Right atrium auricular region (tissue), 2 donors: ENCODE data around the gene COA4. TPM values are rescaled to one million over a fixed set of nuclear protein-coding genes. Genes with fewer than 3 reads are reported as not detected.
"Not testable (repeated sequence)": the region's sequence is repeated elsewhere in the genome, so short reads cannot be mapped to it uniquely, and the experiment has no call there.

Source experiments
- DNase-seq: peaks from one replicate; pipeline ENCODE4 v3.0.0-alpha.2; 2019; ENCODE audit warnings: low spot score
- H3K27ac ChIP-seq, 2 donors: fragments of 200-600 bp; sonication (generic); 1 replicate in 1 of 2; 2 replicates in 1 of 2; pipeline ENCODE4 v1.5.1; 2016 to 2019
- H3K27me3 ChIP-seq, 2 donors: fragments of 200-600 bp; sonication (generic); one replicate each; pipeline versions ENCODE4 v1.5.1 to v1.6.0; 2017 to 2019
- H3K36me3 ChIP-seq: fragments of 200-600 bp; sonication (generic); one replicate; pipeline ENCODE4 v1.5.1; 2016
- H3K4me1 ChIP-seq, 2 donors: fragments of 200-600 bp; sonication (generic); one replicate each; pipeline versions ENCODE4 v1.5.1 to v1.6.0; 2017 to 2019
- H3K4me3 ChIP-seq, 2 donors: fragments of 200-600 bp; sonication (generic); 1 replicate in 1 of 2; 2 replicates in 1 of 2; pipeline ENCODE4 v1.5.1; 2017 to 2019; ENCODE audit warnings: mild to moderate bottlenecking in 1 of 2, moderate library complexity in 1 of 2
- H3K9me3 ChIP-seq, 2 donors: fragments of 200-600 bp; sonication (generic); one replicate each; pipeline ENCODE4 v1.5.1; 2019
- CTCF ChIP-seq, 2 donors: fragments of 200-600 bp; sonication (generic); IDR thresholded peaks; one replicate each; pipeline ENCODE4 v1.5.1; 2019; ENCODE audit warnings: antibody characterized with exemption in 2 of 2
- total RNA-seq, 2 donors: library from RNA; depleted of rRNA; stranded (reverse); fragments of >200 nt; gene quantifications; one replicate each; pipeline ENCODE4 v1.1.0, GENCODE V29; 2016

Gene COA4
- total RNA-seq, 2 donors from 2014 or later = 90.7 to 102 TPM

GRCh38 chr11:73889019-73889418 lies 12.4 kb upstream of the COA4 start:
- H3K4me1 ChIP-seq = no peaks in the 10 kb centered on the region
- H3K4me3 ChIP-seq = no peak overlapping the region
- peaks cover 27% of the 10 kb centered on the region for H3K36me3 ChIP-seq
- no peaks in the 10 kb centered on the region for H3K27me3 ChIP-seq
- H3K27ac ChIP-seq = no peak overlapping the region
- no peak for TF ChIP-seq CTCF (IDR thresholded peaks at IDR 0.05)
- DNase-seq = no peak
- H3K9me3 ChIP-seq = no peaks in the 10 kb centered on the region

- no peak for TF ChIP-seq CTCF (IDR thresholded peaks at IDR 0.05)
- DNase-seq = no peak
- H3K4me3 ChIP-seq = no peak overlapping the region
- no peaks in the 10 kb centered on the region for H3K4me1 ChIP-seq
- no peaks in the 10 kb centered on the region for H3K9me3 ChIP-seq
- no peak overlapping the region for H3K27ac ChIP-seq
- peaks cover 32% of the 10 kb centered on the region for H3K36me3 ChIP-seq
- no peaks in the 10 kb centered on the region for H3K27me3 ChIP-seq
Measured at GRCh38 chr11:73888244-73888643, 11.6 kb upstream of the COA4 start.

- no peaks in the 10 kb centered on the region for H3K27me3 ChIP-seq
- H3K4me1 ChIP-seq = no peaks in the 10 kb centered on the region
- H3K9me3 ChIP-seq = no peaks in the 10 kb centered on the region
- no peak for DNase-seq
- TF ChIP-seq CTCF (IDR thresholded peaks at IDR 0.05) = no peak
- H3K27ac ChIP-seq = no peak overlapping the region
- peaks cover 10% of the 10 kb centered on the region for H3K36me3 ChIP-seq
- no peak overlapping the region for H3K4me3 ChIP-seq
Measured at GRCh38 chr11:73883856-73884255, 7.2 kb upstream of the COA4 start.

- H3K4me1 ChIP-seq = peaks cover 0 to 16% of the 10 kb centered on the region in 2 donors
- H3K9me3 ChIP-seq, H3K4me3 ChIP-seq, H3K36me3 ChIP-seq, H3K27me3 ChIP-seq, DNase-seq: not testable (repeated sequence)
- peak overlapping the region in 1 of 2 donors; percentile 36 for H3K27ac ChIP-seq
Measured at GRCh38 chr11:73880449-73880848, 3.8 kb upstream of the COA4 start.

GRCh38 chr11:73878771-73879170 lies 2.1 kb upstream of the COA4 start:
- TF ChIP-seq CTCF (IDR thresholded peaks at IDR 0.05) = no peak
- H3K4me1 ChIP-seq = peaks cover 0 to 27% of the 10 kb centered on the region in 2 donors
- H3K9me3 ChIP-seq = no peaks in the 10 kb centered on the region
- no peak for DNase-seq
- no peak overlapping the region for H3K27ac ChIP-seq
- no peaks in the 10 kb centered on the region for H3K27me3 ChIP-seq
- H3K36me3 ChIP-seq = peaks cover 4% of the 10 kb centered on the region
- no peak overlapping the region for H3K4me3 ChIP-seq

GRCh38 chr11:73875840-73876239 lies 806 bp downstream of the COA4 start:
- Histone ChIP-seq H3K36me3 (peaks cover 21% of the 10 kb centered on the region), H3K27me3 (no peaks in the 10 kb centered on the region), H3K27ac (peak overlapping the region; percentile 82 to 87), H3K4me1 (peaks cover 0 to 27% of the 10 kb centered on the region in 2 donors), H3K4me3 (peak overlapping the region; percentile 68 to 69), H3K9me3 (no peaks in the 10 kb centered on the region)
- TF ChIP-seq CTCF (IDR thresholded peaks at IDR 0.05) = no peak
- DNase-seq = no peak
